Lower leg skin (tissue), 4 donors: ENCODE measurements around the gene WDR62. TPM values are rescaled to one million over a fixed set of nuclear protein-coding genes. Genes with fewer than 3 reads are reported as not detected.

Source experiments
- DNase-seq, 2 donors: peaks; one replicate each; pipeline ENCODE4 v3.0.0-alpha.2; 2019; ENCODE audit warnings: low spot score in 2 of 2
- H3K4me3 ChIP-seq: fragments of 200-600 bp; sonication (generic); 2 replicates; pipeline ENCODE4 v1.5.1; 2017; ENCODE audit warnings: mild to moderate bottlenecking, low read depth; ENCODE audit not compliant: poor library complexity, severe bottlenecking
- CTCF ChIP-seq, 3 donors: fragments of 450-650 bp; IDR thresholded peaks; one replicate each; pipeline ENCODE4 v1.5.1; 2016; ENCODE audit warnings: antibody characterized with exemption in 3 of 3, mild to moderate bottlenecking in 3 of 3, moderate library complexity in 2 of 3
- POLR2A ChIP-seq, 2 donors: fragments of 450-650 bp; IDR thresholded peaks; one replicate each; pipeline ENCODE4 v1.6.1; 2016 to 2017; ENCODE audit warnings: antibody characterized with exemption in 2 of 2, mild to moderate bottlenecking in 1 of 2, moderate library complexity in 1 of 2
- WGBS, 2 donors: methylation state at CpG; one replicate each; pipeline ENCODE4 v1.1.5; 2018; 5-methylcytosine and 5-hydroxymethylcytosine counted together
- intact Hi-C: fragments of 100-400 bp; cut with DNase I; formaldehyde crosslinking; loops from one replicate; pipeline ENCODE4 v1.15.0; 2023; ENCODE audit warnings: low total_unique reads
- total RNA-seq, 4 donors: library from RNA; depleted of rRNA; stranded (reverse); fragments of >200 nt; gene quantifications; one replicate each; pipeline ENCODE4 v1.1.0, GENCODE V29; 2016

Gene WDR62
- total RNA-seq, 4 donors from 2014 or later: 1.3 to 3.0 (median 2.3) TPM

- no peak for DNase-seq
- intact Hi-C loops: no loop called here
- H3K4me3 ChIP-seq: no peak overlapping the region
- TF ChIP-seq CTCF (IDR thresholded peaks at IDR 0.05) (no peak), POLR2A (IDR thresholded peaks at IDR 0.05) (no peak)
- WGBS, 2 donors: 71 to 86% methylated on average over 3 of the region's 3 CpGs
Measured at GRCh38 chr19:36081385-36081784, 26.7 kb downstream of the WDR62 start.

DNA sequence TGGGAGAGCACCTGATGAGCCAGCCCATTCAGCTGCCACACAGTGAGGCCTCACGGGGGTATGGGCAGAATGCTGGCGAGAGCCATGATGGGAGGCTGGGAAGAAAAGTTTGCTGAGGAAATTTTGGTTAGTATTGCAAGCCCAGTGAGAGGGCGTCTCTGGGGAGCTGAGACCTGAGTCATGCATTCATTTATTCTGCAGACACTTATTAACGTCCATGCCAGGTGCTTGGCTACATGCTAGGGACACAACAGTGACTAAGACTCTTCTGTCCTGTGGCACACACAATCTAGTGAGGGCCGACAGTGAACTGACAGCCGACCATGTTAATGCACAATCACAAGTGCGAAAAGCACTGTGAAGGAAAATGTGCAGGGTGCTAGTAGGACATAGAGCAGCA lies 27.2 kb downstream of the WDR62 start:
- no peak overlapping the region for H3K4me3 ChIP-seq
- DNase-seq: no peak
- 72 to 88% methylated on average over 7 of the region's 7 CpGs for WGBS, 2 donors
- no peak for TF ChIP-seq POLR2A (IDR thresholded peaks at IDR 0.05)
- TF ChIP-seq CTCF (IDR thresholded peaks at IDR 0.05): no peak
- intact Hi-C loops: no loop called here

DNA sequence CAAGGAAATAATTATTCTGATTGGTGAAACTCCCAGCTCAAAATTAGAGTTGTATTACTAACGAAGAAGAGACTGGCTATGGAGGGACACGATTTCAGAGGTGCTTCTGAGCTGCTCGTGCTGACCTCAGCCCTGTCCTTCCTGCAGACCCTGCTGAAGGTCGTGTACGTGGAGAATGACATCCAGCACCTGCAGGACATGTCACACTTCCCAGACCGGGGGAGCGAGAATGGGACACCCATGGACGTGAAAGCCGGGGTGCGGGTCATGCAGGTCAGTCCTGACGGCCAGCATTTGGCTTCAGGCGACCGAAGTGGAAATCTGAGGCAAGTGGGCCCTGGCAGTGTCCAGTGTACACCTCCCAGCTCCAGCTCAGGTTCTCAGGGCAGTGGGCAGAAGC lies 28.2 kb downstream of the WDR62 start:
- 94 to 96% methylated on average over 13 of the region's 13 CpGs for WGBS, 2 donors
- TF ChIP-seq CTCF (IDR thresholded peaks at IDR 0.05): no peak
- no peak for TF ChIP-seq POLR2A (IDR thresholded peaks at IDR 0.05)
- DNase-seq: no peak
- H3K4me3 ChIP-seq: no peak overlapping the region
- intact Hi-C loops: no loop called here

GRCh38 chr19:36084231-36085009 lies 29.7 kb downstream of the WDR62 start:
- TF ChIP-seq CTCF (IDR thresholded peaks at IDR 0.05): no peak
- TF ChIP-seq POLR2A (IDR thresholded peaks at IDR 0.05): no peak
- intact Hi-C loops: no loop called here
- H3K4me3 ChIP-seq: no peak overlapping the region
- no peak for DNase-seq
- WGBS, 2 donors: 91 to 98% methylated on average over 12 of the region's 12 CpGs

DNA sequence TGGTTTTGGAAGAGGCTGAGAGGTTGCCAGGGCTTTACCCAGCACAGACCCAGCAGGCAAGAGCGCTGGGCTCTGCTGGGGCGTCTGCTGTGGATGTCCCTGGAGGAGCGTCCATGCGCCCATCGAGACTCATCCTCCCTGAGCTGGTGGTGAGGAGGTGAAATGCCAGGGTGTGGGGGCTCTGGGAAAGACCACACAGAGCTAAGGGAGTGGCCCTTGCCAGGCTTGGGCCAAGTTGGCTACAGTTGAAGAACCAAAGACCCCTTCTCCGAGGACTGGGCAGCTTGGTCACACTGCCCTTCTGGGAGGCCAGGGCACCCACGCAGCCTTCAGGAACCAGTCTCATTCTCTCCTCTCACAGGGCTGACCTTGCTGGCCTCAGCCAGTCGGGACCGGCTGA lies 31.6 kb downstream of the WDR62 start:
- TF ChIP-seq POLR2A (IDR thresholded peaks at IDR 0.05) (no peak), CTCF (IDR thresholded peaks at IDR 0.05) (no peak)
- 95 to 99% methylated on average over 9 of the region's 9 CpGs for WGBS, 2 donors

GRCh38 chr19:36089847-36090246 lies 35.1 kb downstream of the WDR62 start:
- TF ChIP-seq POLR2A (IDR thresholded peaks at IDR 0.05): no peak
- 94 to 98% methylated on average over 5 of the region's 5 CpGs for WGBS, 2 donors
- intact Hi-C loops: no loop called here
- H3K4me3 ChIP-seq: no peak overlapping the region
- DNase-seq: no peak

More for the DNA sequence above, 31.6 kb downstream of the WDR62 start:
- H3K4me3 ChIP-seq: no peak overlapping the region
- DNase-seq: no peak
- intact Hi-C loops: no loop called here
